ENCODE results near the gene OR52N2.

DNA sequence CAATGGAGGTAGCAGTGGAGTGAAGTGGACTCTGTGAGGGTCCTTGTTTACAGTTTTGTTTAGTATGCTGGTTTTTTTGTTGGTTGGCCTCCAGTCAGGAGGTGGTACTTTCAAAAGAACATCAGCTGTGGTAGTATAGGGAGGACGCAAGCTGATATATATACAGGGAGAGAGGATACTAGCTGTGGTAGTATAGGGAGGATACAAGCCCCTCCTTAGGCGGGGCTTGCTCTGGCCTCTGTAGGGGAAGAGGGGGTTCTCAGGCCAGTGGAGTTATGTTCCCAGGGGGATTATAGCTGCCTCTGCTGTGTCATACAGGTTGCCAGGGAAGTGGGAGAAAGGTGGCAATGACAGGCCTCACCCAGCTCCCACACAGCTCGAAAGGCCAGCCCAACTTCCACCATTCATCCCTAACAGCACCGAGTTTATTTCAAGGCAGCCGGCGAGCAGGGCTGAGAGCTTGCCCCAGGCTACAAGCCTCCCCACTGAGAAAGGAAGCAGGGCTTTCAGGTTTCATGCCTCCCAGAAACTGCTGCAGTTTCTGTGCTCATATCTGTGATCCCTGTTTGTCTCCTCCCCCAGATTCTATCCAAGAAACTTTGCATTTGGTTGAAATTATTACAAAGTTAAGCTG lies 22.6 kb downstream of the OR52N2 start:
- TF ChIP-seq POLR2A (IDR thresholded peaks at IDR 0.05; ENCODE audit: extremely low read depth, insufficient read length) = no peak
- TF ChIP-seq, protein P1, sequence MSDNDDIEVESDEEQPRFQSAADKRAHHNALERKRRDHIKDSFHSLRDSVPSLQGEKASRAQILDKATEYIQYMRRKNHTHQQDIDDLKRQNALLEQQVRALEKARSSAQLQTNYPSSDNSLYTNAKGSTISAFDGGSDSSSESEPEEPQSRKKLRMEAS (IDR thresholded peaks at IDR 0.05; ENCODE audit: low read depth, low read length) = no peak
